Measurements from ENCODE around the gene P2RY8.

The P2RY8 gene

DNA sequence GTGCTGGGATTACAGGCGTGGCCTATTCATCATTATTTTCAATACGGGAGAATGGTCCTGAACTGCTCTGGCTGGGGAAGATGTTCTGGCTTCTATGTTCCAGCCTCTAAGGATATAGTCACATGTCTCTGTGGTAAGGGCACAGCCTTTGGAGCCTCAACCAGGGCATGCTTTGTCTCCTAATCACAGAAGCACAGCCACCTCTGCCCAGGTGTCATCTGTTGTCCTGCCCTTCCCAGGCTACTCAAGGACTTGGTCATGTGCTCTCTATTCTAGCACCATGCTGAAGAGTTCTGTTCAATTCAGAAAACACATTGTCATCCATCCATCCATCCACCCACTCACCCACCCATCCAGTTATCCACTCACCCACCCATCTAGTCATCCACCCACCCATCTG is 113.8 kb downstream of the P2RY8 start:
- DNase-seq (ENCODE audit: low read depth in 1 of 2, low spot score in 1 of 2): no peak
- TF ChIP-seq, protein P1, sequence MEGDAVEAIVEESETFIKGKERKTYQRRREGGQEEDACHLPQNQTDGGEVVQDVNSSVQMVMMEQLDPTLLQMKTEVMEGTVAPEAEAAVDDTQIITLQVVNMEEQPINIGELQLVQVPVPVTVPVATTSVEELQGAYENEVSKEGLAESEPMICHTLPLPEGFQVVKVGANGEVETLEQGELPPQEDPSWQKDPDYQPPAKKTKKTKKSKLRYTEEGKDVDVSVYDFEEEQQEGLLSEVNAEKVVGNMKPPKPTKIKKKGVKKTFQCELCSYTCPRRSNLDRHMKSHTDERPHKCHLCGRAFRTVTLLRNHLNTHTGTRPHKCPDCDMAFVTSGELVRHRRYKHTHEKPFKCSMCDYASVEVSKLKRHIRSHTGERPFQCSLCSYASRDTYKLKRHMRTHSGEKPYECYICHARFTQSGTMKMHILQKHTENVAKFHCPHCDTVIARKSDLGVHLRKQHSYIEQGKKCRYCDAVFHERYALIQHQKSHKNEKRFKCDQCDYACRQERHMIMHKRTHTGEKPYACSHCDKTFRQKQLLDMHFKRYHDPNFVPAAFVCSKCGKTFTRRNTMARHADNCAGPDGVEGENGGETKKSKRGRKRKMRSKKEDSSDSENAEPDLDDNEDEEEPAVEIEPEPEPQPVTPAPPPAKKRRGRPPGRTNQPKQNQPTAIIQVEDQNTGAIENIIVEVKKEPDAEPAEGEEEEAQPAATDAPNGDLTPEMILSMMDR (IDR thresholded peaks at IDR 0.05; ENCODE audit: insufficient read depth, low read length): no peak
- TF ChIP-seq GABPA (IDR thresholded peaks at IDR 0.05; ENCODE audit: low read depth) (no peak), POLR2AphosphoS5 (IDR thresholded peaks at IDR 0.05; ENCODE audit: low read depth) (no peak), SPI1 (IDR thresholded peaks at IDR 0.05; ENCODE audit: borderline replicate concordance, low read depth) (no peak)
- TF ChIP-seq, protein P2, sequence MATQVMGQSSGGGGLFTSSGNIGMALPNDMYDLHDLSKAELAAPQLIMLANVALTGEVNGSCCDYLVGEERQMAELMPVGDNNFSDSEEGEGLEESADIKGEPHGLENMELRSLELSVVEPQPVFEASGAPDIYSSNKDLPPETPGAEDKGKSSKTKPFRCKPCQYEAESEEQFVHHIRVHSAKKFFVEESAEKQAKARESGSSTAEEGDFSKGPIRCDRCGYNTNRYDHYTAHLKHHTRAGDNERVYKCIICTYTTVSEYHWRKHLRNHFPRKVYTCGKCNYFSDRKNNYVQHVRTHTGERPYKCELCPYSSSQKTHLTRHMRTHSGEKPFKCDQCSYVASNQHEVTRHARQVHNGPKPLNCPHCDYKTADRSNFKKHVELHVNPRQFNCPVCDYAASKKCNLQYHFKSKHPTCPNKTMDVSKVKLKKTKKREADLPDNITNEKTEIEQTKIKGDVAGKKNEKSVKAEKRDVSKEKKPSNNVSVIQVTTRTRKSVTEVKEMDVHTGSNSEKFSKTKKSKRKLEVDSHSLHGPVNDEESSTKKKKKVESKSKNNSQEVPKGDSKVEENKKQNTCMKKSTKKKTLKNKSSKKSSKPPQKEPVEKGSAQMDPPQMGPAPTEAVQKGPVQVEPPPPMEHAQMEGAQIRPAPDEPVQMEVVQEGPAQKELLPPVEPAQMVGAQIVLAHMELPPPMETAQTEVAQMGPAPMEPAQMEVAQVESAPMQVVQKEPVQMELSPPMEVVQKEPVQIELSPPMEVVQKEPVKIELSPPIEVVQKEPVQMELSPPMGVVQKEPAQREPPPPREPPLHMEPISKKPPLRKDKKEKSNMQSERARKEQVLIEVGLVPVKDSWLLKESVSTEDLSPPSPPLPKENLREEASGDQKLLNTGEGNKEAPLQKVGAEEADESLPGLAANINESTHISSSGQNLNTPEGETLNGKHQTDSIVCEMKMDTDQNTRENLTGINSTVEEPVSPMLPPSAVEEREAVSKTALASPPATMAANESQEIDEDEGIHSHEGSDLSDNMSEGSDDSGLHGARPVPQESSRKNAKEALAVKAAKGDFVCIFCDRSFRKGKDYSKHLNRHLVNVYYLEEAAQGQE (IDR thresholded peaks at IDR 0.05; ENCODE audit: insufficient replicate concordance, low read depth): no peak
- Histone ChIP-seq H3K4me3 (replicated peaks; ENCODE audit: insufficient read depth, low read length) (no peak overlapping the region), H3K27me3 (ENCODE audit: insufficient read depth, poor library complexity, severe bottlenecking) (no peaks in the 10 kb centered on the region), H3K27ac (replicated peaks) (no peak overlapping the region)

- H3K27ac ChIP-seq (replicated peaks): no peak overlapping the region
- H3K4me3 ChIP-seq (replicated peaks; ENCODE audit: insufficient read depth, low read length): no peak overlapping the region
- no peaks in the 10 kb centered on the region for H3K27me3 ChIP-seq (ENCODE audit: insufficient read depth, poor library complexity, severe bottlenecking)
- TF ChIP-seq SPI1 (IDR thresholded peaks at IDR 0.05; ENCODE audit: borderline replicate concordance, low read depth) (no peak), GABPA (IDR thresholded peaks at IDR 0.05; ENCODE audit: low read depth) (no peak), POLR2AphosphoS5 (IDR thresholded peaks at IDR 0.05; ENCODE audit: low read depth) (no peak)
- TF ChIP-seq, protein P2 (IDR thresholded peaks at IDR 0.05; ENCODE audit: insufficient replicate concordance, low read depth): no peak
- TF ChIP-seq, protein P1 (IDR thresholded peaks at IDR 0.05; ENCODE audit: insufficient read depth, low read length): no peak
- no peak for DNase-seq (ENCODE audit: low read depth in 1 of 2, low spot score in 1 of 2)
These were observed 114.9 kb downstream of the P2RY8 start for GRCh38 chrX:1422135-1422465.

- no peaks in the 10 kb centered on the region for H3K27me3 ChIP-seq (ENCODE audit: insufficient read depth, poor library complexity, severe bottlenecking)
- no peak for TF ChIP-seq SPI1 (IDR thresholded peaks at IDR 0.05; ENCODE audit: borderline replicate concordance, low read depth)
- no peak for TF ChIP-seq GABPA (IDR thresholded peaks at IDR 0.05; ENCODE audit: low read depth)
- TF ChIP-seq, protein P1 (IDR thresholded peaks at IDR 0.05; ENCODE audit: insufficient read depth, low read length): no peak
- TF ChIP-seq, protein P2 (IDR thresholded peaks at IDR 0.05; ENCODE audit: insufficient replicate concordance, low read depth): no peak
- TF ChIP-seq POLR2AphosphoS5 (IDR thresholded peaks at IDR 0.05; ENCODE audit: low read depth): no peak
- no peak for DNase-seq (ENCODE audit: low read depth in 1 of 2, low spot score in 1 of 2)
- H3K27ac ChIP-seq (replicated peaks): no peak overlapping the region
- H3K4me3 ChIP-seq (replicated peaks; ENCODE audit: insufficient read depth, low read length): no peak overlapping the region
These were observed 115.4 kb downstream of the P2RY8 start for GRCh38 chrX:1421433-1422134.
